NCI-H446 (cell line): ENCODE measurements around the gene NAGK.

Experiments used
- DNase-seq, 2 experiments: peaks; one replicate each; lab custom pipeline; 2025; lab: John Stamatoyannopoulos, UW

The NAGK gene

GRCh38 chr2:71108091-71108490 is 39.6 kb downstream of the NAGK start:
- no peak for DNase-seq

DNA sequence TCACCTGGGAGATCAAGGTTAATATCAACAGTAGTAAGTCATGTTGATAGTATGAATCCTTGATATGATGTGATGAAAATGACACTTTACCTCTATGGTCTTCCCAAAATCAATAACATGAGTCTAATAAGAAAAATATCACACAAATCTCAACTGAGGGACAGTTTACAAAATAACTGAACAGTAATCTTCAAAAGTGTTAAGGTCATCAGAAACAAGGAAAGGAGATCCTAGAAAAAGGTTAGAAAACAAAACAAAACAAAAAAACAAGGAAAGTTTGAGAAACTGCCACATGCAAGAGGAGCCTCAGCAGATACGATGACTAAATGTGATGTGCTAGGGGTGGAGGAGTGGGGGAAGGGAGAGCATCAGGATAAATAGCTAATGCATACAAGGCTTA is 45.4 kb downstream of the NAGK start:
- DNase-seq = no peak

DNA sequence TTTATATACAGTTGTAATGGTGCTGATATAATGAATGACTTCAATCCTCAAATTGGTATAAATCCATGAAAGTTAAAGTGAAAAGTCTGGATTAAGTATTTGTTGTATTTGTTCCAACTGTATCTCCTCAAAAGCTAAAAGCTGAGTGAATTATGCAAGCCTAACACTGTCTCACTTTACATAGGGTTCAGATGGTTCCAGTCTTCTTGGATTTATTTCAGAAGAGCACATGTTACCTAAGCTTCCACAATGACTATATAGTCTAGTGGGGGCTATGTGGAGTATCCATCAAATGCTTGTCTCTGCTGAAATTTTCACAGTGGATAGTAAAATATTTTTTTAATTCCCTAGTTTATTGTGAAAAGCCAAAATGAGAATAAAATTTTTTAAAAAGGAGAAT is 48.6 kb downstream of the NAGK start:
- no peak for DNase-seq

DNA sequence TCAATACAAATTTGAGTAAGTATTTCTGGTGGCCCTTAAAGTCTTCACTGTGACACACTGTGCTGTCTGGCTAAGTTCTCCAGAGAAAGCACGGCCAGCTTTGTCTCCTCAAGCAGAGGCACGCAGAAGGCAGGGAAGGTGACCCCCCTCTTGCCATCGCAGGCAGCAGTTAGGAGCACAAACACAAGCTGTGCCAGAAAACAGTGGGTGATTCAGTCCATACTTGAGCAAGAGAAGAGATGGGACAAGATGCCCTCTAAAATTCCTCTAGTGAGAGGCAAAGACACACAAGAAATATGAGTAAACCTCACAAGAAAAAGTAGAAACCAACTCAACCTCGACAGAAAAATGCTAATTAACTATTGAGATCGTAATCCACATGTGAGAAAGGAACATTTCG is 51.7 kb downstream of the NAGK start:
- no peak for DNase-seq

- DNase-seq = no peak
These were observed 53.0 kb downstream of the NAGK start for GRCh38 chr2:71121479-71121878.

GRCh38 chr2:71122387-71123298 is 54.2 kb downstream of the NAGK start:
- DNase-seq = no peak

- no peak for DNase-seq
These were observed 57.3 kb downstream of the NAGK start for GRCh38 chr2:71125506-71126294.

- DNase-seq = no peak
These were observed 58.5 kb downstream of the NAGK start for GRCh38 chr2:71126957-71127356.
